Body of pancreas (tissue), 4 donors: Measurements from ENCODE around the gene WIF1. TPM values are rescaled to one million over a fixed set of nuclear protein-coding genes. Genes with fewer than 3 reads are reported as not detected.

Experiments used
- ATAC-seq: fragments of 150-250 bp; one replicate; pipeline ENCODE4 v1.9.1; 2016
- DNase-seq, 4 donors: peaks; one replicate each; pipeline ENCODE4 v3.0.0-alpha.2; 2019
- H3K27ac ChIP-seq, 4 donors: fragments of 200-600 bp; sonication (generic); 1 replicate in 3 of 4; 2 replicates in 1 of 4; pipeline versions ENCODE4 v1.5.1 to v1.6.1; 2016 to 2019; ENCODE audit warnings: mild to moderate bottlenecking in 1 of 4, mixed read lengths in 1 of 4, moderate library complexity in 1 of 4
- H3K27me3 ChIP-seq, 2 donors: fragments of 200-600 bp; sonication (generic); one replicate each; pipeline ENCODE4 v1.6.0; 2016; ENCODE audit warnings: mild to moderate bottlenecking in 1 of 2
- H3K36me3 ChIP-seq, 2 donors: fragments of 200-600 bp; sonication (generic); replicated peaks in 1 of 2; 2 replicates each; pipeline ENCODE4 v1.5.1; 2016; ENCODE audit warnings: low read depth in 2 of 2; ENCODE audit not compliant: insufficient read depth in 1 of 2
- H3K4me1 ChIP-seq: fragments of 200-600 bp; sonication (generic); one replicate; pipeline ENCODE4 v1.6.0; 2016
- H3K4me3 ChIP-seq, 2 donors: fragments of 200-600 bp; sonication (generic); 1 replicate in 1 of 2; 2 replicates in 1 of 2; pipeline ENCODE4 v1.5.1; 2016 to 2019
- H3K9me3 ChIP-seq, 3 donors: fragments of 200-600 bp; sonication (generic); 1 replicate in 2 of 3; 2 replicates in 1 of 3; pipeline ENCODE4 v1.5.1; 2016
- CTCF ChIP-seq, 7 experiments: fragments of 450-650 bp in 4 of 7; fragments of 200-600 bp in 3 of 7; sonication (generic) in 3 of 7; IDR thresholded peaks; one replicate each; pipeline ENCODE4 v1.5.1; 2016 to 2019; ENCODE audit warnings: antibody characterized with exemption in 7 of 7
- POLR2A ChIP-seq, 3 donors: fragments of 450-650 bp; IDR thresholded peaks; one replicate each; pipeline ENCODE4 v1.6.1; 2016; ENCODE audit warnings: antibody characterized with exemption in 3 of 3, mild to moderate bottlenecking in 2 of 3
- WGBS, 2 donors: methylation state at CpG; one replicate each; pipeline ENCODE4 v1.1.5; 2017; 5-methylcytosine and 5-hydroxymethylcytosine counted together
- intact Hi-C: fragments of 100-400 bp; cut with DNase I; formaldehyde crosslinking; loops from one replicate; pipeline ENCODE4 v1.15.1; 2023
- total RNA-seq, 2 donors: library from RNA; depleted of rRNA; stranded (reverse); fragments of >200 nt; gene quantifications; one replicate each; pipeline ENCODE4 v1.1.0, GENCODE V29; 2016

Gene WIF1
- total RNA-seq, 2 donors from 2014 or later, result 0.66 to 0.78 TPM

GRCh38 chr12:65140738-65141137, 19.6 kb upstream of the WIF1 start:
- no peak overlapping the region for H3K27ac ChIP-seq
- no peaks in the 10 kb centered on the region for H3K36me3 ChIP-seq
- ATAC-seq, result no peak
- 67 to 71% methylated on average over 1 of the region's 1 CpG for WGBS, 2 donors
- intact Hi-C loops, result no loop called here
- no peak for DNase-seq
- no peaks in the 10 kb centered on the region for H3K27me3 ChIP-seq
- no peak for TF ChIP-seq CTCF (IDR thresholded peaks at IDR 0.05)
- no peak for TF ChIP-seq POLR2A (IDR thresholded peaks at IDR 0.05)
- no peaks in the 10 kb centered on the region for H3K4me1 ChIP-seq
- H3K9me3 ChIP-seq, result no peaks in the 10 kb centered on the region
- H3K4me3 ChIP-seq, result no peak overlapping the region

- WGBS, 2 donors, result 47 to 52% methylated on average over 1 of the region's 1 CpG
- Histone ChIP-seq H3K36me3 (no peaks in the 10 kb centered on the region), H3K9me3 (no peaks in the 10 kb centered on the region), H3K27me3 (no peaks in the 10 kb centered on the region), H3K4me1 (no peaks in the 10 kb centered on the region), H3K4me3 (no peak overlapping the region), H3K27ac (no peak overlapping the region)
- no peak for ATAC-seq
- no peak for DNase-seq
- intact Hi-C loops, result no loop called here
- TF ChIP-seq POLR2A (IDR thresholded peaks at IDR 0.05), result no peak
- TF ChIP-seq CTCF (IDR thresholded peaks at IDR 0.05), result no peak
Measured at GRCh38 chr12:65139389-65139788, 18.3 kb upstream of the WIF1 start.

GRCh38 chr12:65133879-65134278, 12.8 kb upstream of the WIF1 start:
- no peak overlapping the region for H3K27ac ChIP-seq
- TF ChIP-seq CTCF (IDR thresholded peaks at IDR 0.05) (no peak), POLR2A (IDR thresholded peaks at IDR 0.05) (no peak)
- ATAC-seq, result no peak
- peaks cover 0 to 3% of the 10 kb centered on the region in 2 donors for H3K27me3 ChIP-seq
- no peak overlapping the region for H3K4me3 ChIP-seq
- no peaks in the 10 kb centered on the region for H3K4me1 ChIP-seq
- H3K36me3 ChIP-seq, result no peaks in the 10 kb centered on the region
- intact Hi-C loops, result no loop called here
- DNase-seq, result no peak
- H3K9me3 ChIP-seq, result no peaks in the 10 kb centered on the region

- DNase-seq (no peak), ATAC-seq (no peak)
- peaks cover under 1% of the 10 kb centered on the region for H3K4me1 ChIP-seq
- H3K27ac ChIP-seq, result no peak overlapping the region
- H3K36me3 ChIP-seq, result no peaks in the 10 kb centered on the region
- TF ChIP-seq CTCF (IDR thresholded peaks at IDR 0.05), result no peak
- no peak for TF ChIP-seq POLR2A (IDR thresholded peaks at IDR 0.05)
- intact Hi-C loops, result no loop called here
- H3K9me3 ChIP-seq, result no peaks in the 10 kb centered on the region
- no peak overlapping the region for H3K4me3 ChIP-seq
- 73 to 75% methylated on average over 5 of the region's 5 CpGs for WGBS, 2 donors
- peaks cover 0 to 2% of the 10 kb centered on the region in 2 donors for H3K27me3 ChIP-seq
Measured at GRCh38 chr12:65126482-65126881, 5.4 kb upstream of the WIF1 start.

GRCh38 chr12:65125975-65126374, 4.9 kb upstream of the WIF1 start:
- 44 to 59% methylated on average over 2 of the region's 2 CpGs for WGBS, 2 donors
- peaks cover 6% of the 10 kb centered on the region for H3K4me1 ChIP-seq
- no peak for ATAC-seq
- peaks cover 0 to 7% of the 10 kb centered on the region in 2 donors for H3K27me3 ChIP-seq
- TF ChIP-seq CTCF (IDR thresholded peaks at IDR 0.05) (no peak), POLR2A (IDR thresholded peaks at IDR 0.05) (no peak)
- intact Hi-C loops, result no loop called here
- no peak overlapping the region for H3K27ac ChIP-seq
- no peak overlapping the region for H3K4me3 ChIP-seq
- no peaks in the 10 kb centered on the region for H3K9me3 ChIP-seq
- no peaks in the 10 kb centered on the region for H3K36me3 ChIP-seq
- no peak for DNase-seq
